ENCODE measurements around the gene NOG. TPM values are rescaled to one million over a fixed set of nuclear protein-coding genes. Genes with fewer than 3 reads are reported as not detected.

The NOG gene
- total RNA-seq, 4 donors from 2014 or later: 0.22 to 0.34 TPM; not detected in 2

DNA sequence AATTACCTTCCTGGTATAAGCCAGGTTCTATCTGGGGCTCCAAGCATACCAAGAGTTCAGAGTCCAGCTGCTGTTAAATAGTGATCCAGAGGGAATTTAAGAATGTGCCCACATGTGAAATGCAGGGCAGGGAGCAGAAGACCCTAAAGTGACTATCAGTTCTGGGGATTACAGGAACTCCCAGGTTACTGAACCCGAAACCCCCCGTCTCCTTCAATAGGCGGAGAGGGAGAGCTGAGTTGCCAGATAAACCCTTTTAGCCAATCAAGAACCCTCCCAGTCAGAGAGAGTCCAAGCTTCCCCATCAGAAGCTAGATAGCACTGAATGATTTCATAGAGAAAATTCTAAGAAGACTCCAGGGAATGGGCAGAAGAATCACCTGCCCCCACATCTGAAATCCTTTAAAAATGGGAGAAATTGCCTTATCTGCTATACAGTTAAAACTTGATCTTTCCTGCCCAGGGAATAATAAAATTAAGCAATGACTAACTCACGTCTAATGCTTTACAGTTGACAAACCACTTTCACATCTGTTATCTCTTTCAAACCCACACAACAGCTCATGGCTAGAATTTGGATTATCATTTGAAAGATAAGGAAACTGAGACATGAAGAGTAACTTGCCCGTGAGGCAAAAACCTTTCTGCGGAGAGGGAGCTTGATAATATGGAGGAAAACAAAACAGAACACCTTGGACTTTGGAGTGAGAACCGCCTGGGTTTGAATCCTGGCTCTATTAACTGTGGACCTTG is 10.2 kb downstream of the NOG start:
- TF ChIP-seq, protein P1, sequence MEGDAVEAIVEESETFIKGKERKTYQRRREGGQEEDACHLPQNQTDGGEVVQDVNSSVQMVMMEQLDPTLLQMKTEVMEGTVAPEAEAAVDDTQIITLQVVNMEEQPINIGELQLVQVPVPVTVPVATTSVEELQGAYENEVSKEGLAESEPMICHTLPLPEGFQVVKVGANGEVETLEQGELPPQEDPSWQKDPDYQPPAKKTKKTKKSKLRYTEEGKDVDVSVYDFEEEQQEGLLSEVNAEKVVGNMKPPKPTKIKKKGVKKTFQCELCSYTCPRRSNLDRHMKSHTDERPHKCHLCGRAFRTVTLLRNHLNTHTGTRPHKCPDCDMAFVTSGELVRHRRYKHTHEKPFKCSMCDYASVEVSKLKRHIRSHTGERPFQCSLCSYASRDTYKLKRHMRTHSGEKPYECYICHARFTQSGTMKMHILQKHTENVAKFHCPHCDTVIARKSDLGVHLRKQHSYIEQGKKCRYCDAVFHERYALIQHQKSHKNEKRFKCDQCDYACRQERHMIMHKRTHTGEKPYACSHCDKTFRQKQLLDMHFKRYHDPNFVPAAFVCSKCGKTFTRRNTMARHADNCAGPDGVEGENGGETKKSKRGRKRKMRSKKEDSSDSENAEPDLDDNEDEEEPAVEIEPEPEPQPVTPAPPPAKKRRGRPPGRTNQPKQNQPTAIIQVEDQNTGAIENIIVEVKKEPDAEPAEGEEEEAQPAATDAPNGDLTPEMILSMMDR (IDR thresholded peaks at IDR 0.05; ENCODE audit: low read depth): no peak

DNA sequence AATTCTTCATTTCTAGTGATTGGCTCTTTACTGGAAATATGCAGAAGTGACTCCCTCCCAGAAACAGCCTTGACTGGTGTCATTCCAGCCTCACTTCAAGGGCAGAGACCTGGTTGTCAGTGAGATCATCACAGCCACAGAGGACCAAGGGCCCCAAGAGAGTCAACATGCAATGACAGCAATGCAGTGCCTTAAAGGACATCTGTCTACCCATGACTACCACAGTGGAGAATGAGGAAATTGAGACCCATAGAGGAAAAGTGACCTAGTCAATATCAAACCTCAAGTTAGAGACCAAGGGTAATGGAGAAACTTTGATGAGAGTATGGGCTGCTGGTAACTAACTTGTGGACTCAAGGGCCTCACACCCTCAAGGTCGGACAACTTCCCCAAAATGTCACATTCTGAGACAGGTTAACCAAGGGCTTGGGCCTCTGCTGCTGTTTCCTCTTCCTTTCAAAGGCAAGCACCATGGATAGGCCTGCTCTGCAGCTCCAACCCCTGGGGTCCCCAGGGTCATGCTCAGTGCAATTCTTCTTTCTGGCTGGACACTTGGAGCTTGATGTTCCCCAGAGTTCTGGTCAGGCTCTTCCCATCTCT is 11.3 kb downstream of the NOG start:
- TF ChIP-seq, protein P1 (IDR thresholded peaks at IDR 0.05; ENCODE audit: low read depth): no peak

DNA sequence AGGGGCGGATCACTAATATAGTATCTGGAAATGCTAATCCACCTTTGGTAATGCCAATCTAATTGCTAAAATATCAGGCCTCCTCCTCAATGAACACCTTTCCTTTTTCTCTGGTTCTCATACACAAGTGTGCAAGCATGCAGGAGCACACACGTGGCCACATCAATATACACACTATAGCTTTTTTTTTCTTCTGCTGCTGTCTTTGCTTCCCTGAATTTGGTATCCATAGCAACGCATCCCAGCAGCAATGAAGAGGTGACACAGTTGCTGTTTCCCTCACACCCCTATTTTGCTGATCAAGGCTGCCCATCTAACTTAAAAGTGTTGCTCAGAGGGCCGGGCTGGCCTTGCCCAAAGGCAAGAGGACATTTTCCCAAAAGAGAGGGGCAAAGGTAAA is 15.4 kb downstream of the NOG start:
- TF ChIP-seq, protein P1 (IDR thresholded peaks at IDR 0.05; ENCODE audit: low read depth): no peak

DNA sequence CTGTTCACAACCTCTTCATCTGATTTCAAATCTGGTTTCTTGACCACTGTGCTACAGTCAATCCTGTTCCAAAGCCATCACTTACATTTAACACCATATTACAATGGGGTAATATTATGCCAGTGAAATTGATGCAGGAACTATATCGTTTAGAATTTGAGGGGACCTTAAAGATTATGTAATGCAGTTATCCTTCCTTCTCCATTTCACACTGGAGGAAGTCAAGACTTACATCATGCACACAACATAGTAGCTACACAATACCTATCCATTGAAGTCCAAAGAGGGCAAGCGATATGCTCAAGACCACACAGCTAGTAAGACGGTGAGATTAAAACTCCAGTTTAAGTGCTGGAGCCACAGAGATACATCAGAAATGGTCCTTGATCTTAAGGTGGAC is 16.8 kb downstream of the NOG start:
- TF ChIP-seq, protein P1 (IDR thresholded peaks at IDR 0.05; ENCODE audit: low read depth): no peak

DNA sequence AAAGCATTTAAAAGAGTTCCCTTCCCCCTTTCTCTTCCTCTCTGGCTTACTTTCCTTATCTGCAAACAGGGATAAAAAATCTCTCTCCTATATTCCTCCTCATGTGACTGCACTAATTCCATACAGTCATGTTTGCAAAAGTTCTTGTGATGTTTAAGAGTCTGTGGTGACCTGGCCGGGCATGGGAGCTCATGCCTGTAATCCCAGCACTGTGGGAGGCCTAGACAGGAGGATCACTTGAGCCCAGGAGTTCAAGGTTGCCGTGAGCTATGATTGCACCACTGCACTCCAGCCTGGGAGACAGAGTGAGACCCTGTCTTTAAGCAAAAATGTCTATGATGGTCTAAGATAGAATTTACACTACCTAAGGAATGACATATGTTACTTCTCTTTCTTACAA is 19.6 kb downstream of the NOG start:
- TF ChIP-seq, protein P1 (IDR thresholded peaks at IDR 0.05; ENCODE audit: low read depth): no peak

DNA sequence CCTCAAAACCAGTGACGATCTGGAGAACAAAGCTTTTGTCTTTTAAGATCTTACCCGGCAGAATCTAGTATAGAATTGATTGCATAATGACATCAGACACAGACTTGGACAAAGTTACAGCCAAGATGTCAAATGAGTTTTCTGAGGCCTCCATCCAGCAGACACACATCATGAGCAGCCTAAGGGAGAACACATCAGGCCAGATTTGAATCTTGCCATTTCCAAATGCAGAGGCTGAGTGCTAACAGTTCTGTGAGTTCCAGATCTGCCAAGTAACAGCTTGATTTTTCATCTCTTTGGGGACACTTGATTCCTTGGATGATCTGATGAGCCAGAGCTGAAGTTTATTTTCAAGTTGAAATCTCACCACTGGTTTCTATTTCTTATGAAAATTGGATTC is 21.0 kb downstream of the NOG start:
- TF ChIP-seq, protein P1 (IDR thresholded peaks at IDR 0.05; ENCODE audit: low read depth): no peak

DNA sequence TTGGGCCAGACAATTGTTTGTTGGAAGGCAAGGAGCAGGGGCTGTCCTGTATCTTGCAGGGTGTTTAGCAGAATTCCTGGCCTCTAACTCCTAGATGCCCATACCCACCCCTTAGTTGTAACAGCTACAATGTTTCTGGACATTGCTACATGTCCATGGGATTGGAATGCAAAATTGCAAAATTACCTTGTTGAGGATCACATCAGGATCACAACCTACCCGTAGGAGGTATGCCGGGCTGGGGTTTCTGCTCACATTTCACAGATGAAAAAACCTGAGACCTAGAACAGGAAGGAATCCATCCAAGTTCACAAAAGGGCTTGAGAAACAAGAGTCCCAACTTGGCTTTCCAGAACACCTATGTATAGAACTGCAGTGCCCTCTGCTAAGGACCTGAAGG is 22.7 kb downstream of the NOG start:
- TF ChIP-seq, protein P1 (IDR thresholded peaks at IDR 0.05; ENCODE audit: low read depth): no peak
